WTC11 (cell line): Measurements from ENCODE around the gene NT5DC1. TPM values are rescaled to one million over a fixed set of nuclear protein-coding genes. Genes with fewer than 3 reads are reported as not detected.

Source experiments
- ATAC-seq: fragments of 200-7000 bp; cut with Tn5 transposase; 2 replicates; pipeline ENCODE4 v1.10.0; 2021; ENCODE audit warnings: mild to moderate bottlenecking, moderate library complexity
- CTCF ChIA-PET: fragments of 300-600 bp; sonication (Branson Sonifier 250); formaldehyde crosslinking; loops from one replicate; lab custom pipeline; 2021; ENCODE audit warnings: antibody characterized with exemption; lab: Charles Lee
- POLR2A ChIA-PET: fragments of 350-600 bp; sonication (Branson Sonifier 250); formaldehyde crosslinking; loops from one replicate; lab custom pipeline; 2021; ENCODE audit warnings: antibody characterized with exemption; lab: Charles Lee
- DNase-seq: peaks from one replicate; pipeline ENCODE4 v3.0.0; 2021; ENCODE audit warnings: low spot score
- H3K27ac Mint-ChIP-seq: 2 replicates; pipeline ENCODE4 v1.8.0; 2021; ENCODE audit warnings: mixed read lengths
- H3K27me3 Mint-ChIP-seq: 2 replicates; pipeline ENCODE4 v1.8.0; 2021; ENCODE audit warnings: low read depth, mild to moderate bottlenecking, moderate library complexity, mixed read lengths
- H3K36me3 Mint-ChIP-seq: 2 replicates; pipeline ENCODE4 v1.8.0; 2021; ENCODE audit warnings: mixed read lengths
- H3K4me1 Mint-ChIP-seq: 2 replicates; pipeline ENCODE4 v1.8.0; 2022; ENCODE audit warnings: mixed read lengths
- H3K4me3 Mint-ChIP-seq: 2 replicates; pipeline ENCODE4 v1.8.0; 2021; ENCODE audit warnings: mild to moderate bottlenecking, moderate library complexity, mixed read lengths
- H3K9me3 Mint-ChIP-seq: 2 replicates; pipeline ENCODE4 v1.8.0; 2021; ENCODE audit warnings: mixed read lengths
- AR ChIP-seq: fragments of 250-450 bp; sonication (Bioruptor Pico); IDR thresholded peaks from 2 replicates; pipeline ENCODE4 v1.9.0; 2021; ENCODE audit warnings: mild to moderate bottlenecking
- E2F4 ChIP-seq: sonication (generic); formaldehyde crosslinking; IDR thresholded peaks from 2 replicates; pipeline ENCODE4 v1.8.1; 2022; ENCODE audit warnings: low read depth, mild to moderate bottlenecking, moderate library complexity, missing genetic modification reagents, borderline replicate concordance
- ELF4 ChIP-seq: sonication (generic); formaldehyde crosslinking; IDR thresholded peaks from 2 replicates; pipeline ENCODE4 v1.8.1; 2022; ENCODE audit warnings: low read depth, mild to moderate bottlenecking, moderate library complexity, missing genetic modification reagents
- ETV6 ChIP-seq: sonication (generic); formaldehyde crosslinking; IDR thresholded peaks from 2 replicates; pipeline ENCODE4 v1.8.1; 2022; ENCODE audit warnings: mild to moderate bottlenecking, missing genetic modification reagents
- GRHL2 ChIP-seq: fragments of 250-450 bp; sonication (Bioruptor Pico); IDR thresholded peaks from 2 replicates; pipeline ENCODE4 v1.8.0; 2022; ENCODE audit warnings: mild to moderate bottlenecking, moderate library complexity; ENCODE audit not compliant: insufficient replicate concordance, severe bottlenecking
- JAZF1 ChIP-seq: fragments of 250-450 bp; sonication (Bioruptor Pico); IDR thresholded peaks from 2 replicates; pipeline ENCODE4 v1.9.0; 2021; ENCODE audit warnings: moderate library complexity, mild to moderate bottlenecking, inconsistent platforms
- NFYB ChIP-seq: sonication (generic); formaldehyde crosslinking; conservative IDR thresholded peaks from 2 replicates; pipeline ENCODE4 v1.8.0; 2022; ENCODE audit warnings: low read depth, missing genetic modification reagents
- PRDM15 ChIP-seq: sonication (generic); formaldehyde crosslinking; IDR thresholded peaks from 2 replicates; pipeline ENCODE4 v1.8.0; 2022; ENCODE audit warnings: missing genetic modification reagents
- TCF7 ChIP-seq: sonication (generic); formaldehyde crosslinking; IDR thresholded peaks from 2 replicates; pipeline ENCODE4 v1.8.0; 2022; ENCODE audit warnings: mild to moderate bottlenecking, low read depth, missing genetic modification reagents, moderate library complexity
- ZBTB43 ChIP-seq: sonication (generic); formaldehyde crosslinking; IDR thresholded peaks from 2 replicates; pipeline ENCODE4 v1.8.1; 2023; ENCODE audit warnings: mild to moderate bottlenecking, missing genetic modification reagents
- ZNF138 ChIP-seq: sonication (generic); formaldehyde crosslinking; conservative IDR thresholded peaks from 2 replicates; pipeline ENCODE4 v1.8.1; 2022; ENCODE audit warnings: mild to moderate bottlenecking, moderate library complexity, missing genetic modification reagents
- ZNF219 ChIP-seq: sonication (generic); formaldehyde crosslinking; IDR thresholded peaks from 2 replicates; pipeline ENCODE4 v1.8.0; 2023; ENCODE audit warnings: missing genetic modification reagents, mild to moderate bottlenecking, borderline replicate concordance
- total RNA-seq: library from RNA; stranded (reverse); gene quantifications from 3 replicates; pipeline ENCODE4 v1.2.3, GENCODE V29; 2021
- TF ChIP-seq, protein P1 (sequence below): fragments of 200-600 bp; IDR thresholded peaks from 2 replicates; pipeline ENCODE4 v1.8.0; 2022; ENCODE audit warnings: antibody characterized with exemption
- TF ChIP-seq, protein P2 (sequence below): sonication (generic); formaldehyde crosslinking; IDR thresholded peaks from 2 replicates; pipeline ENCODE4 v1.8.1; 2023; ENCODE audit warnings: mild to moderate bottlenecking, missing genetic modification reagents, moderate library complexity
- TF ChIP-seq, protein P3 (sequence below): sonication (generic); formaldehyde crosslinking; IDR thresholded peaks from 2 replicates; pipeline ENCODE4 v1.8.0; 2023; ENCODE audit warnings: mild to moderate bottlenecking, missing genetic modification reagents

The NT5DC1 gene
- total RNA-seq, 1 experiment from 2014 or later, result 67.9 TPM

DNA sequence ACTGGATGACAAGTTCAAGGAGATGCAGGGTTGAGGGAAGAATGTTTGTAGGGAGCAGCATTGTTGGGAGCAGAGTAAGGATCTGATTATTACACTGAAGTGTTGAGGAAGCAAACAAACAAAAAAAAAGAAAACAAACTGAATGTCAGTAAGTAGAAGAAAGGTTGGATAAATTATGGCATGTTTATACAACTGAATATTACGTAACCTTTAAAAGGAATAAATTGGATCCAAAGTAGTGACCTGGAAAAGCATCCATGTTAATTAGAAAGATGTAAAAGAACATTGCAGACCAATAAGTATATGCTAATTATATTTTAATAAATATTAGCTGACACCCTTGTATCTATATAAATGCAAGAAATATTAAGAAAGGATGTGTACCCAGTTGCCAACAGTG lies 191.9 kb downstream of the NT5DC1 start (continued):
- TF ChIP-seq PRDM15 (CRISPR knock-in tag) (no peak), ELF4 (CRISPR knock-in tag) (no peak)
- TF ChIP-seq, protein P1, sequence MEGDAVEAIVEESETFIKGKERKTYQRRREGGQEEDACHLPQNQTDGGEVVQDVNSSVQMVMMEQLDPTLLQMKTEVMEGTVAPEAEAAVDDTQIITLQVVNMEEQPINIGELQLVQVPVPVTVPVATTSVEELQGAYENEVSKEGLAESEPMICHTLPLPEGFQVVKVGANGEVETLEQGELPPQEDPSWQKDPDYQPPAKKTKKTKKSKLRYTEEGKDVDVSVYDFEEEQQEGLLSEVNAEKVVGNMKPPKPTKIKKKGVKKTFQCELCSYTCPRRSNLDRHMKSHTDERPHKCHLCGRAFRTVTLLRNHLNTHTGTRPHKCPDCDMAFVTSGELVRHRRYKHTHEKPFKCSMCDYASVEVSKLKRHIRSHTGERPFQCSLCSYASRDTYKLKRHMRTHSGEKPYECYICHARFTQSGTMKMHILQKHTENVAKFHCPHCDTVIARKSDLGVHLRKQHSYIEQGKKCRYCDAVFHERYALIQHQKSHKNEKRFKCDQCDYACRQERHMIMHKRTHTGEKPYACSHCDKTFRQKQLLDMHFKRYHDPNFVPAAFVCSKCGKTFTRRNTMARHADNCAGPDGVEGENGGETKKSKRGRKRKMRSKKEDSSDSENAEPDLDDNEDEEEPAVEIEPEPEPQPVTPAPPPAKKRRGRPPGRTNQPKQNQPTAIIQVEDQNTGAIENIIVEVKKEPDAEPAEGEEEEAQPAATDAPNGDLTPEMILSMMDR, result no peak

GRCh38 chr6:116298273-116298672 lies 197.6 kb downstream of the NT5DC1 start:
- DNase-seq (no peak), ATAC-seq (no peak)
- Mint-ChIP-seq H3K36me3 (peaks cover 11% of the 10 kb centered on the region), H3K9me3 (peaks cover 22% of the 10 kb centered on the region), H3K4me3 (no peak overlapping the region), H3K27ac (no peak overlapping the region), H3K4me1 (no peaks in the 10 kb centered on the region), H3K27me3 (no peaks in the 10 kb centered on the region)
- CTCF ChIA-PET, result no interaction called here
- TF ChIP-seq, protein P2, sequence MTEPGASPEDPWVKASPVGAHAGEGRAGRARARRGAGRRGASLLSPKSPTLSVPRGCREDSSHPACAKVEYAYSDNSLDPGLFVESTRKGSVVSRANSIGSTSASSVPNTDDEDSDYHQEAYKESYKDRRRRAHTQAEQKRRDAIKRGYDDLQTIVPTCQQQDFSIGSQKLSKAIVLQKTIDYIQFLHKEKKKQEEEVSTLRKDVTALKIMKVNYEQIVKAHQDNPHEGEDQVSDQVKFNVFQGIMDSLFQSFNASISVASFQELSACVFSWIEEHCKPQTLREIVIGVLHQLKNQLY (CRISPR knock-in tag), result no peak
- TF ChIP-seq ZBTB43 (CRISPR knock-in tag) (no peak), AR (CRISPR knock-in tag) (no peak), E2F4 (CRISPR knock-in tag) (no peak), GRHL2 (CRISPR knock-in tag) (no peak), ZNF219 (CRISPR knock-in tag) (no peak), ELF4 (CRISPR knock-in tag) (no peak), ETV6 (no peak), ZNF138 (no peak)
- POLR2A ChIA-PET, result no interaction called here

DNA sequence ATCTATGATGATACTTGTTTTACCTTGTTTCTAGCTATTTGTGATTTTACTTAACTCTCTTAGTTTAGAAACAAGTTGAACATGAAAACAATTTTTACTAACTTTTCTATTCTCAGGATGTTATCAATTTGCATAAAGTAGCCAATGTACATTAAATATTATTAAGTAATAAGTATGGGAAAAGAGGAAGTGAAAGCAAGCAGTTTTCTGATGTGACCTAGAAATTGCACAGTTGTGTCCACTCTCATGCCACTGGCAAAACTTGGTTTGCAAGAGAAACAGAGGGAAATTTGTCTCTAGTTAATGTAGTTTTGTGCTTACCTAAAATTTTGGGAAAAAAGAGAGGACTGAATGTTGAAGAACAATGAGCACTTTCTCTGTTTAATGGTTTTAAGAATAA lies 198.3 kb downstream of the NT5DC1 start:
- ATAC-seq, result no peak
- ChIA-PET CTCF (no interaction called here), POLR2A (no interaction called here)
- no peaks in the 10 kb centered on the region for H3K27me3 Mint-ChIP-seq
- H3K4me3 Mint-ChIP-seq, result no peak overlapping the region
- peaks cover 22% of the 10 kb centered on the region for H3K9me3 Mint-ChIP-seq
- no peak for DNase-seq
- H3K36me3 Mint-ChIP-seq, result peaks cover 11% of the 10 kb centered on the region
- H3K4me1 Mint-ChIP-seq, result no peaks in the 10 kb centered on the region
- no peak overlapping the region for H3K27ac Mint-ChIP-seq
- no peak for TF ChIP-seq TCF7
- TF ChIP-seq NFYB (CRISPR knock-in tag), result no peak
- TF ChIP-seq, protein P3, sequence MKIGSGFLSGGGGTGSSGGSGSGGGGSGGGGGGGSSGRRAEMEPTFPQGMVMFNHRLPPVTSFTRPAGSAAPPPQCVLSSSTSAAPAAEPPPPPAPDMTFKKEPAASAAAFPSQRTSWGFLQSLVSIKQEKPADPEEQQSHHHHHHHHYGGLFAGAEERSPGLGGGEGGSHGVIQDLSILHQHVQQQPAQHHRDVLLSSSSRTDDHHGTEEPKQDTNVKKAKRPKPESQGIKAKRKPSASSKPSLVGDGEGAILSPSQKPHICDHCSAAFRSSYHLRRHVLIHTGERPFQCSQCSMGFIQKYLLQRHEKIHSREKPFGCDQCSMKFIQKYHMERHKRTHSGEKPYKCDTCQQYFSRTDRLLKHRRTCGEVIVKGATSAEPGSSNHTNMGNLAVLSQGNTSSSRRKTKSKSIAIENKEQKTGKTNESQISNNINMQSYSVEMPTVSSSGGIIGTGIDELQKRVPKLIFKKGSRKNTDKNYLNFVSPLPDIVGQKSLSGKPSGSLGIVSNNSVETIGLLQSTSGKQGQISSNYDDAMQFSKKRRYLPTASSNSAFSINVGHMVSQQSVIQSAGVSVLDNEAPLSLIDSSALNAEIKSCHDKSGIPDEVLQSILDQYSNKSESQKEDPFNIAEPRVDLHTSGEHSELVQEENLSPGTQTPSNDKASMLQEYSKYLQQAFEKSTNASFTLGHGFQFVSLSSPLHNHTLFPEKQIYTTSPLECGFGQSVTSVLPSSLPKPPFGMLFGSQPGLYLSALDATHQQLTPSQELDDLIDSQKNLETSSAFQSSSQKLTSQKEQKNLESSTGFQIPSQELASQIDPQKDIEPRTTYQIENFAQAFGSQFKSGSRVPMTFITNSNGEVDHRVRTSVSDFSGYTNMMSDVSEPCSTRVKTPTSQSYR, result no peak
- TF ChIP-seq, protein P1, result no peak
- no peak for TF ChIP-seq JAZF1 (CRISPR knock-in tag)
